ENCODE results near the gene MAP3K20. TPM values are rescaled to one million over a fixed set of nuclear protein-coding genes. Genes with fewer than 3 reads are reported as not detected.

The MAP3K20 gene
- total RNA-seq, 6 donors from 2014 or later, result 16.3 to 41.7 (median 34.7) TPM

DNA sequence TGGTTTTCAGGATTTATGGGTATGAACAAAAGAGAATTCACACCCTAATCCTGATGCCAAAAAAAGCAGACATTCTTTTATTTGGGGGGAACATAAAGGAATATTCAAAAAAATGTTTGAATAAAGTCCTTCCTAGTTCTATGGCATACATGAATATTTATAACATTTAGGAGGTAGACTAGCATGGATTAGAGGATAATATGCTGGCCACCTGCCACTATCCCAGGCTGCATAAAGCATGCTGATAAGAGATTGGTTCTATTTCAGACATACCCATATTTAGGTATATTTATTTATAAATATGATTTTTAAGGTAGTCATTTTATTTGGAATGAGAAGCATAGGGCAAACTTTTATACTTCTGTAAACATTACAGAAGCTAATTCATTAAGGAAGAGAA lies 34.9 kb upstream of the MAP3K20 start:
- ATAC-seq (ENCODE audit: low FRiP score in 2 of 2) (no peak), DNase-seq (no peak)
- Histone ChIP-seq H3K9me3 (no peaks in the 10 kb centered on the region), H3K36me3 (peaks cover 0 to 14% (median 0%) of the 10 kb centered on the region in 4 donors), H3K27me3 (no peaks in the 10 kb centered on the region), H3K4me3 (no peak overlapping the region), H3K27ac (no peak overlapping the region), H3K4me1 (peaks cover 0 to 10% (median 4%) of the 10 kb centered on the region in 4 donors)
- no peak for TF ChIP-seq EP300 (IDR thresholded peaks at IDR 0.05)
- TF ChIP-seq, protein P1, sequence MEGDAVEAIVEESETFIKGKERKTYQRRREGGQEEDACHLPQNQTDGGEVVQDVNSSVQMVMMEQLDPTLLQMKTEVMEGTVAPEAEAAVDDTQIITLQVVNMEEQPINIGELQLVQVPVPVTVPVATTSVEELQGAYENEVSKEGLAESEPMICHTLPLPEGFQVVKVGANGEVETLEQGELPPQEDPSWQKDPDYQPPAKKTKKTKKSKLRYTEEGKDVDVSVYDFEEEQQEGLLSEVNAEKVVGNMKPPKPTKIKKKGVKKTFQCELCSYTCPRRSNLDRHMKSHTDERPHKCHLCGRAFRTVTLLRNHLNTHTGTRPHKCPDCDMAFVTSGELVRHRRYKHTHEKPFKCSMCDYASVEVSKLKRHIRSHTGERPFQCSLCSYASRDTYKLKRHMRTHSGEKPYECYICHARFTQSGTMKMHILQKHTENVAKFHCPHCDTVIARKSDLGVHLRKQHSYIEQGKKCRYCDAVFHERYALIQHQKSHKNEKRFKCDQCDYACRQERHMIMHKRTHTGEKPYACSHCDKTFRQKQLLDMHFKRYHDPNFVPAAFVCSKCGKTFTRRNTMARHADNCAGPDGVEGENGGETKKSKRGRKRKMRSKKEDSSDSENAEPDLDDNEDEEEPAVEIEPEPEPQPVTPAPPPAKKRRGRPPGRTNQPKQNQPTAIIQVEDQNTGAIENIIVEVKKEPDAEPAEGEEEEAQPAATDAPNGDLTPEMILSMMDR (IDR thresholded peaks at IDR 0.05), result no peak
- TF ChIP-seq POLR2A (IDR thresholded peaks at IDR 0.05), result no peak
- TF ChIP-seq POLR2AphosphoS5 (IDR thresholded peaks at IDR 0.05), result no peak

DNA sequence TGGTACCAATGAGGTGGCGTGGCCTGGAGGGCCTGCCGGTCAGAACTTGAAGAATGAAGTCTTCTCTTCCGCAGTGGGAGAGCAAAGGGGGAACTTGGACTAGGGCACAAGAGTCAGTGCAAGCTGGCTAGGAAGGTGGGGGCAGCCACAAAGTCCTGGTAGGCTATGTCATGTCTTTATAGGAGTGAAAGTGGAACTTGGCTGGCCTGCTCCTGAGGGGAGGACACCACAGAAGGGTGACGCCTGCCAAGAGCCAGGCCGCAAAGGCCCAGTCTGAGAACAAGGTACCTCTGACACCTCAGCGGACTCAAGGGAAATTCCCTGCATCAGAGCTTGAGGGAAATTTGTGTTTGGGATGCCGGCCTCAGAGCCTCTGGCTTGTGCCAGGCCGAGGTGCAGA lies 32.2 kb upstream of the MAP3K20 start:
- Histone ChIP-seq H3K27ac (no peak overlapping the region), H3K4me3 (no peak overlapping the region), H3K9me3 (no peaks in the 10 kb centered on the region), H3K27me3 (no peaks in the 10 kb centered on the region), H3K36me3 (peaks cover 0 to 10% (median 0%) of the 10 kb centered on the region in 4 donors), H3K4me1 (peaks cover 0 to 5% (median 4%) of the 10 kb centered on the region in 4 donors)
- 81 to 86% methylated on average over 8 of the region's 8 CpGs for WGBS, 2 donors
- peak in 1 of 2 donors; percentile 62 for DNase-seq
- ATAC-seq (ENCODE audit: low FRiP score in 2 of 2), result peak; percentile 74 to 87
- no peak for TF ChIP-seq POLR2A (IDR thresholded peaks at IDR 0.05)
- TF ChIP-seq EP300 (IDR thresholded peaks at IDR 0.05), result no peak
- TF ChIP-seq POLR2AphosphoS5 (IDR thresholded peaks at IDR 0.05), result no peak
- TF ChIP-seq, protein P1 (IDR thresholded peaks at IDR 0.05), result no peak

- Histone ChIP-seq H3K4me3 (no peak overlapping the region), H3K36me3 (peaks cover 0 to 10% (median 0%) of the 10 kb centered on the region in 4 donors), H3K27ac (no peak overlapping the region), H3K27me3 (no peaks in the 10 kb centered on the region), H3K9me3 (no peaks in the 10 kb centered on the region), H3K4me1 (peaks cover 2 to 10% (median 7%) of the 10 kb centered on the region in 4 donors)
- no peak for ATAC-seq (ENCODE audit: low FRiP score in 2 of 2)
- no peak for DNase-seq
- WGBS, 2 donors, result 91 to 93% methylated on average over 11 to 13 of the region's 13 CpGs
- TF ChIP-seq POLR2AphosphoS5 (IDR thresholded peaks at IDR 0.05), result no peak
- no peak for TF ChIP-seq EP300 (IDR thresholded peaks at IDR 0.05)
- TF ChIP-seq POLR2A (IDR thresholded peaks at IDR 0.05), result no peak
- TF ChIP-seq, protein P1 (IDR thresholded peaks at IDR 0.05), result no peak
These were observed 31.6 kb upstream of the MAP3K20 start for GRCh38 chr2:173043897-173044519.

DNA sequence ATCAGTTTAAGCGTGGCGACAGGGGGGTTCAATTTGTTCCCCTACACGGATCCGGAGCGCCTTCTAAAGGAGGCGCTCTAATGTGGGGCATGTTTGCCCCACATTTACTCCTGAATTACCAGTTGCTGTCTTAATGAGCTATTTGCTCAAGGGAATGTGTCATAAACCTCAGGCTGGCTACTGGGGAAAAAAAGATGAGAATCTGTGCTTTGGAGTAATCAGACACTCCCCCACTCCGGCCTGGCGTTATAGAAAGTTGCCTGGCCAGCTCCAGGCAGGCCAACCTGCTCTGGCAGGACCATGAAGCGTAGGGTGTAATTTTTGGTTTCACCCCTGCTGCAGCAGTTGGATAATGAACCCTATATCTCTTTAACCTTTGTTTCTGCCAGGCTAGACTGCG lies 31.0 kb upstream of the MAP3K20 start:
- Histone ChIP-seq H3K4me1 (peaks cover 8 to 17% (median 13%) of the 10 kb centered on the region in 4 donors), H3K36me3 (peaks cover 0 to 9% (median 0%) of the 10 kb centered on the region in 4 donors), H3K27ac (no peak overlapping the region), H3K9me3 (no peaks in the 10 kb centered on the region), H3K27me3 (no peaks in the 10 kb centered on the region), H3K4me3 (no peak overlapping the region)
- DNase-seq, result no peak
- WGBS, 2 donors, result 88 to 89% methylated on average over 10 of the region's 10 CpGs
- TF ChIP-seq POLR2A (IDR thresholded peaks at IDR 0.05), result no peak
- TF ChIP-seq POLR2AphosphoS5 (IDR thresholded peaks at IDR 0.05), result no peak
- TF ChIP-seq, protein P1 (IDR thresholded peaks at IDR 0.05), result no peak
- TF ChIP-seq EP300 (IDR thresholded peaks at IDR 0.05), result no peak
- ATAC-seq (ENCODE audit: low FRiP score in 2 of 2), result no peak

DNA sequence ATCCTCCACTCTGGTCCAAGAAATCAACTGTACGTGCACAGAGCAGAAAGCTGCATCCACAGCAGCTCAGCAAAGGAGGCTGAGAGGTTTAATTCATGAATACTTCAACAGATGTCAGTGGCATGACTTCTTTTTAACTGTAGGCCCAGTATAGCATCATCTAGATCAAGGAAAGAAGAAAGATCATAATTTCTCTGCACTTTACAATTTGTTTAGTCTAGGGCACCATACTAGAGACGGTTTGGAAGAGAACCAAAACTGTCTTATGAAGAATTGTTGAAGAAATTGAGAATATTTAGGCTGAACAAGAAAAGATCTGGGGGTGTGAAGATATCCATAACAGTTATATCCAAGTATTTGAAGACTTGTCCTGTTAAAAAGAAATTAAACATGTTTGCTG lies 30.5 kb upstream of the MAP3K20 start:
- ATAC-seq (ENCODE audit: low FRiP score in 2 of 2), result no peak
- no peak overlapping the region for H3K27ac ChIP-seq
- peaks cover 0 to 8% (median 0%) of the 10 kb centered on the region in 4 donors for H3K36me3 ChIP-seq
- no peaks in the 10 kb centered on the region for H3K9me3 ChIP-seq
- DNase-seq, result no peak
- H3K4me1 ChIP-seq, result peaks cover 11 to 19% (median 16%) of the 10 kb centered on the region in 4 donors
- H3K4me3 ChIP-seq, result no peak overlapping the region
- 86 to 89% methylated on average over 2 of the region's 2 CpGs for WGBS, 2 donors
- no peak for TF ChIP-seq POLR2AphosphoS5 (IDR thresholded peaks at IDR 0.05)
- TF ChIP-seq, protein P1 (IDR thresholded peaks at IDR 0.05), result no peak
- no peak for TF ChIP-seq EP300 (IDR thresholded peaks at IDR 0.05)
- TF ChIP-seq POLR2A (IDR thresholded peaks at IDR 0.05), result no peak
- H3K27me3 ChIP-seq, result no peaks in the 10 kb centered on the region
